K562 (cell line): ENCODE measurements around the gene RUNDC3A. TPM values are rescaled to one million over a fixed set of nuclear protein-coding genes. Genes with fewer than 3 reads are reported as not detected.

Experiments used
- CHD7 ChIP-seq: fragments of 200-600 bp; sonication (generic); IDR thresholded peaks from one replicate; pipeline ENCODE4 v1.6.1; 2012; ENCODE audit warnings: mild to moderate bottlenecking, low read depth, low read length, inconsistent platforms
- LCOR ChIP-seq: sonication (generic); formaldehyde crosslinking; IDR thresholded peaks from 2 replicates; pipeline ENCODE4 v1.8.0; 2022; ENCODE audit warnings: mild to moderate bottlenecking, missing genetic modification reagents
- MEF2D ChIP-seq: conservative IDR thresholded peaks from 2 replicates; pipeline ENCODE4 v1.6.1; 2016; ENCODE audit warnings: low read depth, missing genetic modification characterization, missing compliant biosample characterization
- MTA3 ChIP-seq: fragments of 450-650 bp; formaldehyde crosslinking; IDR thresholded peaks from 2 replicates; pipeline ENCODE4 v1.6.1; 2017; ENCODE audit warnings: mild to moderate bottlenecking, borderline replicate concordance
- SMAD1 ChIP-seq: fragments of 150-350 bp; IDR thresholded peaks from 2 replicates; pipeline ENCODE4 v1.6.1; 2014; ENCODE audit warnings: low read length, low read depth; ENCODE audit not compliant: partially characterized antibody
- STAG1 ChIP-seq: sonication (generic); formaldehyde crosslinking; IDR thresholded peaks from 2 replicates; pipeline ENCODE4 v1.5.0; 2020; ENCODE audit warnings: missing genetic modification reagents, borderline replicate concordance
- ZBTB1 ChIP-seq: sonication (generic); formaldehyde crosslinking; IDR thresholded peaks from 2 replicates; pipeline ENCODE4 v1.8.1; 2023; ENCODE audit warnings: missing genetic modification reagents, low read depth, mild to moderate bottlenecking, borderline replicate concordance
- polyA plus RNA-seq, 8 experiments: library from polyadenylated mRNA; depleted of rRNA in 4 of 8; stranded (reverse) in 5 of 8; unstranded in 3 of 8; fragments of >200 nt; fragmentation: Nextera tagmentation in 2 of 8; fragmentation: Illumina TruSeq in 1 of 8; extraction: Ambion mirVana in 2 of 8; extraction: Trizol in 1 of 8; gene quantifications; 2 replicates each; pipeline versions ENCODE4 v1.2.1 to v1.2.3, GENCODE V29; 2011 to 2014; ENCODE audit warnings: inconsistent platforms in 1 of 8, missing spikeins in 1 of 8
- total RNA-seq, 7 experiments: library from RNA; depleted of rRNA in 6 of 7; stranded (reverse); fragments of >200 nt in 6 of 7; fragmentation: Illumina TruSeq in 2 of 7; extraction: Trizol in 2 of 7; gene quantifications; 2 replicates each; pipeline versions ENCODE4 v1.2.1 to v1.2.3, GENCODE V29; 2011 to 2021; ENCODE audit warnings: low replicate concordance in 1 of 7

The RUNDC3A gene
- total and polyA plus RNA-seq, 9 of the 15 experiments (the other 6 are each of a cell fraction or from before 2014, with no cell fraction given) = not detected

- TF ChIP-seq CHD7 (no peak), STAG1 (no peak), MTA3 (no peak), ZBTB1 (CRISPR knock-in tag) (no peak), MEF2D (tag) (no peak), LCOR (CRISPR knock-in tag) (no peak), SMAD1 (no peak)
- TF ChIP-seq, all 486 proteins: peak for 0
These were observed 35.4 kb upstream of the RUNDC3A start (continued) for GRCh38 chr17:44272954-44273353.
